Psoas muscle (tissue), 8 donors: ENCODE measurements around the gene FGF2. TPM values are rescaled to one million over a fixed set of nuclear protein-coding genes. Genes with fewer than 3 reads are reported as not detected.

Experiments
- ATAC-seq, 4 donors: fragments of 200-7000 bp; cut with Tn5 transposase; one replicate each; pipeline ENCODE4 v1.9.1; 2020; ENCODE audit warnings: moderate library complexity in 3 of 4, mild to moderate bottlenecking in 2 of 4
- DNase-seq, 2 donors: peaks; one replicate each; pipeline ENCODE4 v3.0.0-alpha.2; 2020
- H3K27ac ChIP-seq: fragments of 200-600 bp; one replicate; pipeline ENCODE4 v1.8.0; 2022
- H3K27me3 ChIP-seq, 3 donors: fragments of 200-600 bp in 1 of 3; one replicate each; pipeline versions ENCODE4 v1.6.1 to v1.8.0; 2013 to 2022; ENCODE audit warnings: low read length in 2 of 3, mild to moderate bottlenecking in 2 of 3, moderate library complexity in 1 of 3; ENCODE audit not compliant: insufficient read depth in 3 of 3
- H3K36me3 ChIP-seq, 2 donors: fragments of 200-600 bp in 1 of 2; one replicate each; pipeline versions ENCODE4 v1.6.1 to v1.8.0; 2013 to 2022; ENCODE audit warnings: low read depth in 1 of 2, mild to moderate bottlenecking in 1 of 2, moderate library complexity in 1 of 2; ENCODE audit not compliant: insufficient read depth in 1 of 2
- H3K4me1 ChIP-seq: fragments of 200-600 bp; one replicate; pipeline ENCODE4 v1.8.0; 2022
- H3K4me3 ChIP-seq: fragments of 200-600 bp; one replicate; pipeline ENCODE4 v1.8.0; 2022; ENCODE audit warnings: mild to moderate bottlenecking
- H3K9me3 ChIP-seq: fragments of 200-600 bp; one replicate; pipeline ENCODE4 v1.8.0; 2022
- CTCF ChIP-seq: fragments of 200-600 bp; IDR thresholded peaks from one replicate; pipeline ENCODE4 v1.8.0; 2022; ENCODE audit warnings: antibody characterized with exemption
- WGBS, 3 donors: extraction: QIAGEN DNeasy Blood & Tissue Kit; methylation state at CpG; one replicate each; pipeline versions ENCODE4 v1.1.6 to v1.1.7; 2013; 5-methylcytosine and 5-hydroxymethylcytosine counted together
- intact Hi-C, 2 donors: fragments of 100-400 bp; cut with DNase I; formaldehyde crosslinking; loops; one replicate each; pipeline versions ENCODE4 v1.11.0 to v1.14.2; 2022
- polyA plus RNA-seq, 3 donors: library from polyadenylated mRNA; stranded (reverse); fragments of 200-250 nt; gene quantifications; one replicate each; pipeline ENCODE4 v1.2.3, GENCODE V29; 2013
- total RNA-seq, 4 donors: library from RNA; stranded (reverse); fragmentation: NEBNext Ultra II Directional in 2 of 4; extraction: Animal tissue kit (Norgen Biotek cat#: 25700) in 2 of 4; gene quantifications; one replicate each; pipeline versions ENCODE4 v1.2.1 to v1.2.4, GENCODE V29; 2021 to 2023
- donor health status: healthy with polysubstance abuse.
- donor health status: DM: no; HTN: no; CAD: no; lungs with moderate emphysema.
- donor health status: Bipolar disorder and iron deficiency.
- donor health status: healthy.
- donor health status: DM: yes; HTN: yes; CAD: no.
- donor health status: DM: no; HTN: no; CAD: no.
- donor health status: DM: no; HTN: no; CAD: no.
- donor health status: DM: yes; HTN: yes; CAD: no.

The FGF2 gene
- total and polyA plus RNA-seq, 7 donors: 0.86 to 3.7 (median 2.0) TPM

- Histone ChIP-seq H3K27me3 (peaks cover 0 to 34% (median 14%) of the 10 kb centered on the region in 3 donors), H3K36me3 (no peaks in the 10 kb centered on the region), H3K4me1 (peaks cover 3% of the 10 kb centered on the region), H3K9me3 (no peaks in the 10 kb centered on the region), H3K4me3 (no peak overlapping the region), H3K27ac (no peak overlapping the region)
- WGBS, 3 donors: 84 to 89% (median 86%) methylated on average over 6 of the region's 6 CpGs
- intact Hi-C loops: no loop called here
- TF ChIP-seq CTCF: no peak
- ATAC-seq (no peak), DNase-seq (no peak)
These were observed 5.0 kb downstream of the FGF2 start for GRCh38 chr4:122831515-122832196.

- H3K27me3 ChIP-seq: peaks cover 0 to 26% (median 6%) of the 10 kb centered on the region in 3 donors
- DNase-seq (no peak), ATAC-seq (no peak)
- H3K9me3 ChIP-seq: no peaks in the 10 kb centered on the region
- no peak overlapping the region for H3K4me3 ChIP-seq
- H3K4me1 ChIP-seq: peaks cover 3% of the 10 kb centered on the region
- H3K36me3 ChIP-seq: no peaks in the 10 kb centered on the region
- no peak for TF ChIP-seq CTCF
- no peak overlapping the region for H3K27ac ChIP-seq
- intact Hi-C loops: no loop called here
- WGBS, 3 donors: 67 to 100% (median 97%) methylated on average over 1 of the region's 1 CpG
These were observed 6.1 kb downstream of the FGF2 start for GRCh38 chr4:122832732-122833131.

GRCh38 chr4:122833999-122834398, 7.4 kb downstream of the FGF2 start:
- intact Hi-C loops: no loop called here
- TF ChIP-seq CTCF: no peak
- Histone ChIP-seq H3K9me3 (no peaks in the 10 kb centered on the region), H3K4me3 (no peak overlapping the region), H3K27me3 (peaks cover 0 to 16% (median 4%) of the 10 kb centered on the region in 3 donors), H3K36me3 (no peaks in the 10 kb centered on the region), H3K4me1 (peaks cover 3% of the 10 kb centered on the region), H3K27ac (no peak overlapping the region)
- 79 to 83% (median 81%) methylated on average over 4 of the region's 4 CpGs for WGBS, 3 donors
- ATAC-seq (no peak), DNase-seq (no peak)

GRCh38 chr4:122836941-122837340, 10.3 kb downstream of the FGF2 start:
- DNase-seq (no peak), ATAC-seq (no peak)
- WGBS, 3 donors: 67 to 82% (median 73%) methylated on average over 2 of the region's 2 CpGs
- Histone ChIP-seq H3K4me1 (peaks cover 3% of the 10 kb centered on the region), H3K9me3 (no peaks in the 10 kb centered on the region), H3K27ac (no peak overlapping the region), H3K27me3 (no peaks in the 10 kb centered on the region), H3K4me3 (no peak overlapping the region), H3K36me3 (no peaks in the 10 kb centered on the region)
- no peak for TF ChIP-seq CTCF
- intact Hi-C loops: no loop called here

- Histone ChIP-seq H3K9me3 (no peaks in the 10 kb centered on the region), H3K4me1 (peaks cover 3% of the 10 kb centered on the region), H3K27ac (no peak overlapping the region), H3K4me3 (no peak overlapping the region), H3K27me3 (no peaks in the 10 kb centered on the region), H3K36me3 (no peaks in the 10 kb centered on the region)
- no peak for ATAC-seq
- DNase-seq: no peak
- intact Hi-C loops: no loop called here
- no peak for TF ChIP-seq CTCF
- 67 to 72% (median 69%) methylated on average over 1 of the region's 1 CpG for WGBS, 3 donors
These were observed 11.4 kb downstream of the FGF2 start for GRCh38 chr4:122838034-122838433.
